OCI-LY1 (cell line): ENCODE measurements around the gene KHDC4.

Experiments used
- EZH2 ChIP-seq: fragments of 200-600 bp; sonication (generic), shearing (Covaris generic); IDR thresholded peaks from 2 replicates; pipeline ENCODE4 v1.8.0; 2017; ENCODE audit warnings: borderline replicate concordance, mixed run types, mild to moderate bottlenecking, antibody characterized with exemption, low read length, moderate library complexity, mixed read lengths
- TF ChIP-seq, protein P1 (sequence below): fragments of 200-600 bp; sonication (generic), shearing (Covaris generic); IDR thresholded peaks from 2 replicates; pipeline ENCODE4 v1.5.1; 2017; ENCODE audit warnings: mild to moderate bottlenecking, antibody characterized with exemption, low read length, moderate library complexity, mixed read lengths

DNA sequence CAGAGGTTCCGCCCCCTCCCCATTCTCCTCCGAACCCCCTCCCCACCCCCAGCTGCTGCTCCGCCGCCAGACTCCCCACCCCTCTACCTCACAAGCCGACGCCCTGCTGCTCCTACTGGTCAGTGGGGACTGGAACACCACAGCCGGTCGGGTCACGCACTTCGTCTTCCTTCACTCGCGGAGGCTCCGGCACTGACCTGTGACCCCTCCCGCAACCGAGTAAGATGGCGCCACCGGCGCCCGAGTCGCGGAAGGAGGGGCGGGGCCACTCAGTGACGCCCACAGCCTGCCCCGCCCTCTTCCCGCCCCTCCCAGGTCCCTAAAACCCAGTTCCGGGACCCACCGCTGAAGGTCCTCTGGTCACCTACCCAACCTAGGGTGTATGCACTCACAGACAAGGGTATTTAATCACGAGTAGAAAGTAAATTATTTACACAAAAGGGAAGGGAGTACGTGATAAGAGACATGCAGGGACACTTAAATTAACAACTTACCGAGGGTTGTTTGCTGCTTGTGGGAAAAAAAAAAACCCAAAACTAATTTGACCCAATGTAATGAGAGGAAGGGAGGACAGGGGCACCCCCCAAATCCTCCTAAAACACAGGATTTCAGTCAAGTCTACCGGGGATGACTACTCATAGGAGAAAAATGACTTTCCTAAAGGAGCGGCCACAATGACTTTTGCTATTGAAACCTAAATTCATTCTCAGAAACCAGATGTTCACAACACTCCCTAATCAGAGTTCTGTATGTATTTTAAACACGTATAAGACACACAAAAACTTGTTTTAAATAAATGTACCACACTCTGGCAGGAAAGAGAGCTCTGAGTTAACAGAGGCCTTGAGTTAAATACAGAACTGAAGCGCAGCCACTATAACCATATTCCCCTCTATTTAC lies 22.8 kb downstream of the KHDC4 start, which contains the start of gene RIT1:
- TF ChIP-seq, protein P1, sequence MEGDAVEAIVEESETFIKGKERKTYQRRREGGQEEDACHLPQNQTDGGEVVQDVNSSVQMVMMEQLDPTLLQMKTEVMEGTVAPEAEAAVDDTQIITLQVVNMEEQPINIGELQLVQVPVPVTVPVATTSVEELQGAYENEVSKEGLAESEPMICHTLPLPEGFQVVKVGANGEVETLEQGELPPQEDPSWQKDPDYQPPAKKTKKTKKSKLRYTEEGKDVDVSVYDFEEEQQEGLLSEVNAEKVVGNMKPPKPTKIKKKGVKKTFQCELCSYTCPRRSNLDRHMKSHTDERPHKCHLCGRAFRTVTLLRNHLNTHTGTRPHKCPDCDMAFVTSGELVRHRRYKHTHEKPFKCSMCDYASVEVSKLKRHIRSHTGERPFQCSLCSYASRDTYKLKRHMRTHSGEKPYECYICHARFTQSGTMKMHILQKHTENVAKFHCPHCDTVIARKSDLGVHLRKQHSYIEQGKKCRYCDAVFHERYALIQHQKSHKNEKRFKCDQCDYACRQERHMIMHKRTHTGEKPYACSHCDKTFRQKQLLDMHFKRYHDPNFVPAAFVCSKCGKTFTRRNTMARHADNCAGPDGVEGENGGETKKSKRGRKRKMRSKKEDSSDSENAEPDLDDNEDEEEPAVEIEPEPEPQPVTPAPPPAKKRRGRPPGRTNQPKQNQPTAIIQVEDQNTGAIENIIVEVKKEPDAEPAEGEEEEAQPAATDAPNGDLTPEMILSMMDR: no peak
- TF ChIP-seq EZH2: no peak
